Smooth muscle cell (in vitro differentiated cells): ENCODE data around the gene OR4D2. TPM values are rescaled to one million over a fixed set of nuclear protein-coding genes. Genes with fewer than 3 reads are reported as not detected.
A peak's percentile ranks its signal among the peaks of the same experiment; 100 is the strongest.

Experiments
- DNase-seq: peaks from one replicate; lab custom pipeline; 2025; ENCODE audit not compliant: unreplicated experiment; lab: John Stamatoyannopoulos, UW
- H2AFZ ChIP-seq: fragments of 200-600 bp; sonication (generic); 2 replicates; pipeline ENCODE4 v1.6.0; 2016; ENCODE audit warnings: antibody characterized with exemption, low read depth, mild to moderate bottlenecking
- H3F3A ChIP-seq: fragments of 200-600 bp; sonication (generic); 2 replicates; pipeline ENCODE4 v1.6.0; 2017; ENCODE audit warnings: antibody characterized with exemption, low read depth
- H3K27ac ChIP-seq: fragments of 200-600 bp; sonication (generic); 2 replicates; pipeline ENCODE4 v1.5.1; 2016; ENCODE audit warnings: low read depth, mild to moderate bottlenecking
- H3K27me3 ChIP-seq: fragments of 200-600 bp; sonication (generic); 2 replicates; pipeline ENCODE4 v1.6.1; 2016; ENCODE audit warnings: low read depth, mild to moderate bottlenecking
- H3K36me3 ChIP-seq: fragments of 200-600 bp; sonication (generic); 2 replicates; pipeline ENCODE4 v1.5.1; 2016; ENCODE audit warnings: low read depth
- H3K4me1 ChIP-seq: fragments of 200-600 bp; sonication (generic); 2 replicates; pipeline ENCODE4 v1.5.1; 2016; ENCODE audit warnings: low read depth
- H3K4me2 ChIP-seq: fragments of 200-600 bp; sonication (generic); 2 replicates; pipeline ENCODE4 v1.6.0; 2016; ENCODE audit warnings: mild to moderate bottlenecking
- H3K4me3 ChIP-seq: fragments of 200-600 bp; sonication (generic); 2 replicates; pipeline ENCODE4 v1.5.1; 2016; ENCODE audit warnings: mild to moderate bottlenecking
- H3K79me2 ChIP-seq: fragments of 200-600 bp; sonication (generic); 2 replicates; pipeline ENCODE4 v1.6.0; 2016; ENCODE audit warnings: low read depth, mild to moderate bottlenecking
- H3K9ac ChIP-seq: fragments of 200-600 bp; sonication (generic); 2 replicates; pipeline ENCODE4 v1.6.0; 2016; ENCODE audit warnings: low read depth
- H3K9me3 ChIP-seq: fragments of 200-600 bp; sonication (generic); replicated peaks from 2 replicates; pipeline ENCODE4 v1.5.1; 2016; ENCODE audit warnings: low read depth
- H4K20me1 ChIP-seq: fragments of 200-600 bp; sonication (generic); 2 replicates; pipeline ENCODE4 v1.6.0; 2016; ENCODE audit warnings: low read depth
- WGBS: methylation state at CpG from one replicate; pipeline ENCODE4 v1.1.7; 2016; ENCODE audit warnings: low lambda C conversion rate; 5-methylcytosine and 5-hydroxymethylcytosine counted together
- polyA plus RNA-seq: library from polyadenylated mRNA; unstranded; fragments of >200 nt; fragmentation: Nextera tagmentation; extraction: Ambion mirVana; gene quantifications from 2 replicates; pipeline ENCODE4 v1.2.1, GENCODE V29; 2016
- total RNA-seq: library from RNA; depleted of rRNA; stranded (reverse); fragments of >200 nt; gene quantifications from 2 replicates; pipeline ENCODE4 v1.2.3, GENCODE V29; 2014
- TF ChIP-seq, protein P1 (sequence below): fragments of 200-600 bp; sonication (generic); IDR thresholded peaks from 2 replicates; pipeline ENCODE4 v1.5.1; 2017; ENCODE audit warnings: borderline replicate concordance, mild to moderate bottlenecking, antibody characterized with exemption; ENCODE audit not compliant: insufficient read depth, poor library complexity, severe bottlenecking

OR4D2 gene
- total and polyA plus RNA-seq, 2 experiments from 2014 or later, result not detected

- H4K20me1 ChIP-seq, result no peaks in the 10 kb centered on the region
- WGBS, result 97% methylated on average over 3 of the region's 3 CpGs
- TF ChIP-seq, protein P1, sequence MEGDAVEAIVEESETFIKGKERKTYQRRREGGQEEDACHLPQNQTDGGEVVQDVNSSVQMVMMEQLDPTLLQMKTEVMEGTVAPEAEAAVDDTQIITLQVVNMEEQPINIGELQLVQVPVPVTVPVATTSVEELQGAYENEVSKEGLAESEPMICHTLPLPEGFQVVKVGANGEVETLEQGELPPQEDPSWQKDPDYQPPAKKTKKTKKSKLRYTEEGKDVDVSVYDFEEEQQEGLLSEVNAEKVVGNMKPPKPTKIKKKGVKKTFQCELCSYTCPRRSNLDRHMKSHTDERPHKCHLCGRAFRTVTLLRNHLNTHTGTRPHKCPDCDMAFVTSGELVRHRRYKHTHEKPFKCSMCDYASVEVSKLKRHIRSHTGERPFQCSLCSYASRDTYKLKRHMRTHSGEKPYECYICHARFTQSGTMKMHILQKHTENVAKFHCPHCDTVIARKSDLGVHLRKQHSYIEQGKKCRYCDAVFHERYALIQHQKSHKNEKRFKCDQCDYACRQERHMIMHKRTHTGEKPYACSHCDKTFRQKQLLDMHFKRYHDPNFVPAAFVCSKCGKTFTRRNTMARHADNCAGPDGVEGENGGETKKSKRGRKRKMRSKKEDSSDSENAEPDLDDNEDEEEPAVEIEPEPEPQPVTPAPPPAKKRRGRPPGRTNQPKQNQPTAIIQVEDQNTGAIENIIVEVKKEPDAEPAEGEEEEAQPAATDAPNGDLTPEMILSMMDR, result no peak
Measured at GRCh38 chr17:58217766-58218165, 51.0 kb downstream of the OR4D2 start.

DNA sequence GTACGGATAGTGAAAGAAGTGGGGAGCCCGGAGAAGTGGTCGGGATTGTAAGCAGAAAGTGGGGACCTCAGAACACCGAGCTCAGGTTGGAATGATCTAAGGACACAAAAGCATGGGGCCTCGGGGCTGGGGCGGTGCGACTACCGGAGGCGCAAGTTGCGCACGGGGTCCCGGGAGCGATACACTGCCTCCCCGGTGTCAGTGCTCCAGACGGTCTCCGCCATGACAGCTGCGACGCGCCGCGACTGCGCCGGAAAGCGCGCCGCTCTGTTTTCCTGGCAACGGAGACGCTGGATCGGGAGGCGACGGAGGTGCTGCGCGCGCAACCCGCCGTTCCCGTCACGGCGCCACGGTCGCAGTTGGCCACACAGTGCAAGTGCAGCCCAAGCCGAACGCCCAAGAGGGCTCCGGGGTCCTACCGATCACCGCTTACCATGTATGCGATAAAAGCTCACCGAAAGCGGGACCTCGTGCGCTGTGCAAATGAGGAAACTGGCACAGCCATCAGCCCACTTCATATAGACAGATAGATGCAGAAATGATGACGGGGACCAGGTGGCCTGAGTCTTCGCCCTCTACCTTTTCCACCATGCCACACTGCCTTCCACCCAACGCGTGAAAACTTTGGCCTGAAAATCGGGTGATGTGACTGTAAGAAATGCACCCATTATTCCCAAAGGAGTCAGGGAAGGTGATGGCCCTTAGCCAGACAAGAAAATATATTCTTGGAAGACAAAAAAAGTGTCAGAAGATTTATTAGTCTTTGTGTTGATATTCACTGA, 52.4 kb downstream of the OR4D2 start, which contains the start of gene MKS1:
Gene MKS1, minus strand, starts transcription at position 249 of the 782 bp plus-strand sequence. Its CDS starts 25 bp downstream, at position 224.
- no peaks in the 10 kb centered on the region for H3K36me3 ChIP-seq
- peak within 1 kb of the TSS; percentile 88 for H3K4me2 ChIP-seq
- H4K20me1 ChIP-seq, result no peaks in the 10 kb centered on the region
- H3K9me3 ChIP-seq, result no peaks in the 10 kb centered on the region
- TF ChIP-seq, protein P1, result peak; percentile 34
- peak within 1 kb of the TSS; percentile 65 for H3K27ac ChIP-seq
- peaks cover 5% of the 10 kb centered on the region for H3K4me1 ChIP-seq
- peak; percentile 87 for DNase-seq
- peak within 1 kb of the TSS; percentile 87 for H2AFZ ChIP-seq
- 8% methylated on average over 49 of the region's 56 CpGs for WGBS
- no peaks in the 10 kb centered on the region for H3K79me2 ChIP-seq
- H3K9ac ChIP-seq, result peak within 1 kb of the TSS; percentile 90
- no peaks in the 10 kb centered on the region for H3K27me3 ChIP-seq
- H3F3A ChIP-seq, result no peaks in the 10 kb centered on the region
- H3K4me3 ChIP-seq, result peak within 1 kb of the TSS; percentile 75

More at GRCh38 chr17:58217766-58218165, 51.0 kb downstream of the OR4D2 start:
- no peaks in the 10 kb centered on the region for H3K79me2 ChIP-seq
- H3K4me1 ChIP-seq, result peaks cover 5% of the 10 kb centered on the region
- H3K4me2 ChIP-seq, result no peak overlapping the region
- no peak overlapping the region for H3K4me3 ChIP-seq
- no peak overlapping the region for H2AFZ ChIP-seq
- no peak overlapping the region for H3K27ac ChIP-seq
- no peak overlapping the region for H3K9ac ChIP-seq
- no peaks in the 10 kb centered on the region for H3F3A ChIP-seq
- no peaks in the 10 kb centered on the region for H3K36me3 ChIP-seq
- no peak for DNase-seq
- H3K9me3 ChIP-seq, result no peaks in the 10 kb centered on the region
- H3K27me3 ChIP-seq, result no peaks in the 10 kb centered on the region

DNA sequence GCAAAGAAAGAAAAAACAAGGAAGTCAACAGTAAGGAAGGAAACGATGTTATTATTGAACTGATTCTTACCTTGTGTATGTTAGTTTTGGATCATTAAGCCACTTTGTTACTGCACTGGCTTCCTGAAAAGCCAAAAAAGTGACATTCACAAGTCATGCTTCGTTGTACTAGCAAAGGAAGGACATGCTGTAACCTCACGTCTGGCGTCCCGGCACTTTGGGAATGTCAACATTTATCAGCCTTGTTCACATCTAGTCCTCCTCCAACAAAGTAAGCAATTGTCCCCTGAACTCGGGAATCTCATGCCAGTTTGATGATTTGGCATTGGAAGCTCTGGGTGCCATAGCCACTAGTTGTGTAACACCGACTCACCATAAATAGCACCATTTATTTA, 53.0 kb downstream of the OR4D2 start:
- Histone ChIP-seq H3K4me2 (peak overlapping the region; percentile 88), H3K27me3 (no peaks in the 10 kb centered on the region), H2AFZ (peak overlapping the region; percentile 83), H3K9ac (peak overlapping the region; percentile 9), H3F3A (no peaks in the 10 kb centered on the region), H3K27ac (no peak overlapping the region), H3K79me2 (no peaks in the 10 kb centered on the region), H3K4me3 (peak overlapping the region; percentile 75), H3K36me3 (no peaks in the 10 kb centered on the region), H4K20me1 (no peaks in the 10 kb centered on the region), H3K9me3 (no peaks in the 10 kb centered on the region), H3K4me1 (peaks cover 5% of the 10 kb centered on the region)
- TF ChIP-seq, protein P1, result no peak
- DNase-seq, result no peak
- 92% methylated on average over 7 of the region's 7 CpGs for WGBS

Other genes with a start within 250 kb of the OR4D2 start
- gene CUEDC1, start 211.6 kb upstream of the OR4D2 start, total RNA-seq, result 7.0 and 11.1 TPM in 2 replicates
- 10.4 and 11.7 TPM in 2 replicates for gene CUEDC1, start 211.6 kb upstream of the OR4D2 start, polyA plus RNA-seq
- 52.1 and 61.8 TPM in 2 replicates for gene VEZF1, start 178.7 kb upstream of the OR4D2 start, total RNA-seq
- gene VEZF1, start 178.7 kb upstream of the OR4D2 start, polyA plus RNA-seq, result 24.9 and 25.3 TPM in 2 replicates
- 194 and 200 TPM in 2 replicates for gene SRSF1, start 159.7 kb upstream of the OR4D2 start, total RNA-seq
- gene SRSF1, start 159.7 kb upstream of the OR4D2 start, polyA plus RNA-seq, result 57.9 and 61.3 TPM in 2 replicates
- 8.9 and 9.1 TPM in 2 replicates for gene DYNLL2, start 83.6 kb upstream of the OR4D2 start, total RNA-seq
- gene DYNLL2, start 83.6 kb upstream of the OR4D2 start, polyA plus RNA-seq, result 1.5 and 2.0 TPM in 2 replicates
- not detected in 2 replicates for gene OR4D1, start 18.6 kb upstream of the OR4D2 start, total RNA-seq
- gene OR4D1, start 18.6 kb upstream of the OR4D2 start, polyA plus RNA-seq, result not detected in 2 replicates
- not detected in 2 replicates for gene EPX, start 25.7 kb downstream of the OR4D2 start, total RNA-seq
- not detected in 2 replicates for gene EPX, start 25.7 kb downstream of the OR4D2 start, polyA plus RNA-seq
- 9.2 and 15.6 TPM in 2 replicates for gene MKS1, start 52.3 kb downstream of the OR4D2 start, total RNA-seq
- 15.0 and 22.8 TPM in 2 replicates for gene MKS1, start 52.3 kb downstream of the OR4D2 start, polyA plus RNA-seq
- gene LPO, start 71.6 kb downstream of the OR4D2 start, total RNA-seq, result 1.7 and 4.1 TPM in 2 replicates
- gene LPO, start 71.6 kb downstream of the OR4D2 start, polyA plus RNA-seq, result 3.3 TPM in 2 replicates
- gene MPO, start 114.0 kb downstream of the OR4D2 start, total RNA-seq, result not detected in 2 replicates
- 0.09 TPM in 1 of 2 replicates, not detected in the other for gene MPO, start 114.0 kb downstream of the OR4D2 start, polyA plus RNA-seq
- 4.3 and 7.0 TPM in 2 replicates for gene TSPOAP1, start 161.8 kb downstream of the OR4D2 start, total RNA-seq
- gene TSPOAP1, start 161.8 kb downstream of the OR4D2 start, polyA plus RNA-seq, result 11.7 and 18.3 TPM in 2 replicates
- 58.5 and 66.1 TPM in 2 replicates for gene SUPT4H1, start 185.2 kb downstream of the OR4D2 start, total RNA-seq
- gene SUPT4H1, start 185.2 kb downstream of the OR4D2 start, polyA plus RNA-seq, result 92.4 and 107 TPM in 2 replicates